ENCODE measurements around the gene MYO1B.

MYO1B gene

GRCh38 chr2:191250400-191250799, 5.2 kb downstream of the MYO1B start:
- Histone ChIP-seq H3K4me3 (ENCODE audit: insufficient read depth, low read length, poor library complexity, severe bottlenecking) (no peak overlapping the region), H4K20me1 (ENCODE audit: low read depth, low read length) (no peaks in the 10 kb centered on the region), H3K27ac (ENCODE audit: low read depth, low read length) (no peak overlapping the region), H3K9me3 (ENCODE audit: insufficient read depth, low read length) (no peaks in the 10 kb centered on the region), H3K79me2 (ENCODE audit: insufficient read depth, low read length) (no peaks in the 10 kb centered on the region), H3K36me3 (ENCODE audit: low read length) (no peaks in the 10 kb centered on the region), H3K27me3 (ENCODE audit: low read length) (no peaks in the 10 kb centered on the region), H2AFZ (ENCODE audit: low read depth, low read length, severe bottlenecking) (no peak overlapping the region), H3K4me2 (ENCODE audit: low read depth, low read length, poor library complexity, severe bottlenecking) (no peak overlapping the region), H3K9me2 (replicated peaks; ENCODE audit: insufficient read depth, low read length) (no peaks in the 10 kb centered on the region), H3F3A (ENCODE audit: insufficient read depth) (no peaks in the 10 kb centered on the region), H3K9ac (ENCODE audit: low read length) (no peak overlapping the region)
- no peak for TF ChIP-seq EZH2phosphoT487 (conservative IDR thresholded peaks at IDR 0.05; ENCODE audit: low read length)
- no peak for TF ChIP-seq CTCF (IDR thresholded peaks at IDR 0.05; ENCODE audit: insufficient read depth, low read length, poor library complexity, severe bottlenecking)

GRCh38 chr2:191250986-191251385, 5.8 kb downstream of the MYO1B start:
- H2AFZ ChIP-seq (ENCODE audit: low read depth, low read length, severe bottlenecking) = no peak overlapping the region
- H3K27me3 ChIP-seq (ENCODE audit: low read length) = no peaks in the 10 kb centered on the region
- no peaks in the 10 kb centered on the region for H3K36me3 ChIP-seq (ENCODE audit: low read length)
- no peak overlapping the region for H3K9ac ChIP-seq (ENCODE audit: low read length)
- H3K79me2 ChIP-seq (ENCODE audit: insufficient read depth, low read length) = no peaks in the 10 kb centered on the region
- no peak overlapping the region for H3K27ac ChIP-seq (ENCODE audit: low read depth, low read length)
- H3F3A ChIP-seq (ENCODE audit: insufficient read depth) = no peaks in the 10 kb centered on the region
- TF ChIP-seq EZH2phosphoT487 (conservative IDR thresholded peaks at IDR 0.05; ENCODE audit: low read length) (no peak), CTCF (IDR thresholded peaks at IDR 0.05; ENCODE audit: insufficient read depth, low read length, poor library complexity, severe bottlenecking) (no peak)
- no peaks in the 10 kb centered on the region for H3K9me3 ChIP-seq (ENCODE audit: insufficient read depth, low read length)
- no peak overlapping the region for H3K4me3 ChIP-seq (ENCODE audit: insufficient read depth, low read length, poor library complexity, severe bottlenecking)
- no peak overlapping the region for H3K4me2 ChIP-seq (ENCODE audit: low read depth, low read length, poor library complexity, severe bottlenecking)
- no peaks in the 10 kb centered on the region for H3K9me2 ChIP-seq (replicated peaks; ENCODE audit: insufficient read depth, low read length)
- no peaks in the 10 kb centered on the region for H4K20me1 ChIP-seq (ENCODE audit: low read depth, low read length)

GRCh38 chr2:191252699-191253098, 7.5 kb downstream of the MYO1B start:
- Histone ChIP-seq H2AFZ (ENCODE audit: low read depth, low read length, severe bottlenecking) (no peak overlapping the region), H3K9me3 (ENCODE audit: insufficient read depth, low read length) (no peaks in the 10 kb centered on the region), H3K4me2 (ENCODE audit: low read depth, low read length, poor library complexity, severe bottlenecking) (no peak overlapping the region), H3K36me3 (ENCODE audit: low read length) (no peaks in the 10 kb centered on the region), H3K79me2 (ENCODE audit: insufficient read depth, low read length) (no peaks in the 10 kb centered on the region), H3K9ac (ENCODE audit: low read length) (no peak overlapping the region), H3F3A (ENCODE audit: insufficient read depth) (no peaks in the 10 kb centered on the region), H3K27me3 (ENCODE audit: low read length) (no peaks in the 10 kb centered on the region), H3K4me3 (ENCODE audit: insufficient read depth, low read length, poor library complexity, severe bottlenecking) (no peak overlapping the region), H4K20me1 (ENCODE audit: low read depth, low read length) (no peaks in the 10 kb centered on the region), H3K9me2 (replicated peaks; ENCODE audit: insufficient read depth, low read length) (no peaks in the 10 kb centered on the region), H3K27ac (ENCODE audit: low read depth, low read length) (no peak overlapping the region)
- TF ChIP-seq EZH2phosphoT487 (conservative IDR thresholded peaks at IDR 0.05; ENCODE audit: low read length) (no peak), CTCF (IDR thresholded peaks at IDR 0.05; ENCODE audit: insufficient read depth, low read length, poor library complexity, severe bottlenecking) (no peak)

Measured in SU-DHL-6 (cell line).